ACC112 (cell line): ENCODE measurements around the gene DENND5B.

Source experiments
- H2AFZ ChIP-seq: fragments of 200-600 bp; sonication (generic); one replicate; pipeline ENCODE4 v1.6.0; 2017; ENCODE audit warnings: antibody characterized with exemption, low read length; ENCODE audit not compliant: unreplicated experiment
- H3K27ac ChIP-seq: fragments of 200-600 bp; sonication (generic); 2 replicates; pipeline ENCODE4 v1.5.1; 2014; ENCODE audit warnings: low read depth, mild to moderate bottlenecking, antibody characterized with exemption, low read length, moderate library complexity
- H3K27me3 ChIP-seq: fragments of 200-600 bp; sonication (generic); 2 replicates; pipeline ENCODE4 v1.6.1; 2014; ENCODE audit warnings: mild to moderate bottlenecking, antibody characterized with exemption, low read length, moderate library complexity, mixed read lengths; ENCODE audit not compliant: insufficient read depth
- H3K36me3 ChIP-seq: fragments of 200-600 bp; sonication (generic); 2 replicates; pipeline ENCODE4 v1.6.1; 2016; ENCODE audit warnings: mild to moderate bottlenecking, antibody characterized with exemption, low read length, moderate library complexity, mixed read lengths; ENCODE audit not compliant: insufficient read depth
- H3K4me1 ChIP-seq: fragments of 200-600 bp; sonication (generic); one replicate; pipeline ENCODE4 v1.6.1; 2016; ENCODE audit warnings: low read length, mixed read lengths; ENCODE audit not compliant: insufficient read depth, unreplicated experiment, control insufficient read depth
- H3K4me3 ChIP-seq: fragments of 200-600 bp; sonication (generic); 2 replicates; pipeline ENCODE4 v1.5.1; 2014; ENCODE audit warnings: mild to moderate bottlenecking, low read depth, low read length
- H3K79me2 ChIP-seq: fragments of 200-600 bp; sonication (generic); one replicate; pipeline ENCODE4 v1.6.0; 2016; ENCODE audit warnings: low read length; ENCODE audit not compliant: control insufficient read depth, unreplicated experiment, insufficient read depth

The DENND5B gene

DNA sequence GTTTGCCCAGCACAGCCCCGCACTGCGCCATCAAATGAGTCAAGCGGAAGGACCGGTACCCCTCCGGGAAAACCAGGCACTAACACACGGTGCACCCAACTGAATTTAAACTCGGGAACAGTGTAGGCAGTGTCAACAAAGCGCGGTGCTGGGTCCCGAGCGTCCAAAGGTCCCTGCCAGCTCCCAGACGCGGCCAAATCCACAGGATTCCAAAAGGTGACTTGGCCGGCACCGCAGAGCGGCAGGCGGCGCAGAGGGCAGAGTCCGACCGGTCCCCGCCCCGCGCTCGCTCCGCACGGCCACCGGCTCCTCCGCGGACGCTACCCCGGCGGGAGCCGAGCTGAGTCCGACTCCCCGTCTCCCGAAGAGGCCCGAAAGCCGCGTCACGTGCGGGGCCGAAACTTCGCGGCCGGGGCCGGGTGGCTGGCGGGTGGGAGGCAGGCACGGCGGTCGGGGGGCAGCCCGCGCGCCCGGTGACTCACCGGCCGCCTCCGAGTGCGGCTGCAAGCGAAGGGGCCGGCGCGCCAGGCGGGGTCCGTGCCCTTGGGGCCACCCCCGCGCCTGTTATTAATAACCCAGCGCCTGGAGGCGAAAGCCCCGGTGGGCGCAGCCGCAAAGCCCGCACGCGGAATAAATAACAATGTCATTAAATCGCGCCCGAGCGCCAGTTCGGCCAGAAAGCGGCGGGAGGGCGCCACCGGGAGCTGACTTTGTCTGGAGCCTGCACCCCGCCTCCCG, 863 bp downstream of the DENND5B start:
- Histone ChIP-seq H3K4me3 (peak overlapping the region; percentile 87), H2AFZ (peak overlapping the region; percentile 74), H3K36me3 (no peaks in the 10 kb centered on the region), H3K27ac (peak overlapping the region; percentile 86), H3K27me3 (no peaks in the 10 kb centered on the region), H3K79me2 (peaks cover 36% of the 10 kb centered on the region), H3K4me1 (peaks cover 14% of the 10 kb centered on the region)

DNA sequence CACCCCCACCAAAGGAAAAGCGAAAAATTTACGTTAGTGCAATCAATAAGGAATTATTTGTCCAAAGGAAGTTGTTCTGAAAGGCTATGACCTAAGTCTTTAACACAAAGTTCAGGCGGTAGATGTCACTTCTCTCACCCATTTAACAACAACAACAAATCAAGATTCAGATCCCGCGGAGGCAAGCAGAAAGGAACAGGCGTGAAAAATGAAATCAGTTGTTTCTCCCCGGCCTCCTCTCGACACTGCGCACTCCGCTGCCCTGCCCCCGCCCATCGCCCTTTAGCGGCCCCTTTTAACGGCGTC, 1.4 kb downstream of the DENND5B start:
- peak overlapping the region; percentile 86 for H3K27ac ChIP-seq
- H3K27me3 ChIP-seq: no peaks in the 10 kb centered on the region
- H2AFZ ChIP-seq: peak overlapping the region; percentile 74
- peaks cover 36% of the 10 kb centered on the region for H3K79me2 ChIP-seq
- peak overlapping the region; percentile 87 for H3K4me3 ChIP-seq
- H3K36me3 ChIP-seq: no peaks in the 10 kb centered on the region
- peaks cover 17% of the 10 kb centered on the region for H3K4me1 ChIP-seq

DNA sequence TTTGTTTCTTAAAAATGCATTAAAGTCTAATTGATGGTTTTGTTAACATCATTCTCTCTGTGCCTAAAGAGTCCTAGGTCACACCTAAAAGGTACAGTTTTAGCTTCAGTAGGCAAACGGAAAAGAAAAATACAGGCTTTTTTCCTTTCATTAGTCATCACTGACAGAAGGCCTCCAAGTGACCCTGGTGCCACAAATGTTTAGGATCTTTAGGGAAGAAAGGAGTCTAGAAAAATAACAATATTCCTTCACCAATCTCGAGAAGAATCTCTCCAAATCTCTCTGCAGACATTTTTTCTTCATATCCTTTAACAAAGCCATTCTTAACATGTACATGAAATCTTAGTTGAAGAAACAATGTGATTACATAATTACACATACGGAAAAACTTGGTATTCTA, 2.0 kb downstream of the DENND5B start:
- H3K79me2 ChIP-seq: peaks cover 38% of the 10 kb centered on the region
- H3K27ac ChIP-seq: peak overlapping the region; percentile 86
- H3K4me3 ChIP-seq: peak overlapping the region; percentile 87
- peak overlapping the region; percentile 74 for H2AFZ ChIP-seq
- no peaks in the 10 kb centered on the region for H3K27me3 ChIP-seq
- peaks cover 17% of the 10 kb centered on the region for H3K4me1 ChIP-seq
- H3K36me3 ChIP-seq: no peaks in the 10 kb centered on the region

DNA sequence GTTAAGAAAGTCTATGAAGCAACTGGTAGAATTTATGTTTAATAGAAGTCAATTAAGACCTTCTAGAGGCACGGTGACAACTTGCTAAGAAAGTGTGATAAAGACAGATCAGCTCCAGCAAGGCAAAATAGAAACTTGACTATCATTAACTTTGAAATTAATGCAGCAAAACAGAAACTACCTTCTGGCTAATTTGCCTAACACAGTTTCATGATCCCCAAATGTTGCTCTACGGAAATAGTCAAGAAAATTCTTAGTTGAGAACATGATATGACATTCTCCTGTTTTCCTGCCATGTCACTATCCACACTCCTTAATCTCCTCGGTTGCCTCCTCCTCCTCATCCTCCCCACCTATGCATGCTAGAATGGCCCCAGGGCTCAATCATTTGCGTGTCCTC, 4.2 kb downstream of the DENND5B start:
- Histone ChIP-seq H3K4me1 (peaks cover 19% of the 10 kb centered on the region), H3K27me3 (no peaks in the 10 kb centered on the region), H3K79me2 (peaks cover 41% of the 10 kb centered on the region), H3K4me3 (no peak overlapping the region), H2AFZ (no peak overlapping the region), H3K36me3 (no peaks in the 10 kb centered on the region), H3K27ac (no peak overlapping the region)

DNA sequence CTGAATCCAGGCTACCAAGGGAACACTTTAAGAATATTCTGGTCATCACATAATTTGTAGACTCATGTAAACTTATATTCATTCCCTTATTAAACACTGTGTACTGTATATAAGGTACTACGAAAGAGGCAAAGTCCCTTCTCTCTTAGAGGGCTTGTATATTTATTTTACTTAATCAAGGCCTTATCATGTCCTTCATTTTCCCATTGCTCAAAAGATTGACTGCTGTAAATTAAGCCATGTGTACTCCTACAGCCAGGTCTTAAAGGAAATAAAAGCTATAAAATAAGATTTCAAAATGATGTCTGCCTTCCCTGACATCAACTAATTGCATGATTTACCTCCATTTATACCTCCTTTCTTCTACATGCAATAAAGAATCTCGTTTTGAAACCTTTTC, 5.0 kb downstream of the DENND5B start:
- no peak overlapping the region for H2AFZ ChIP-seq
- no peaks in the 10 kb centered on the region for H3K36me3 ChIP-seq
- no peaks in the 10 kb centered on the region for H3K27me3 ChIP-seq
- no peak overlapping the region for H3K27ac ChIP-seq
- H3K4me1 ChIP-seq: peaks cover 19% of the 10 kb centered on the region
- peaks cover 41% of the 10 kb centered on the region for H3K79me2 ChIP-seq
- H3K4me3 ChIP-seq: no peak overlapping the region

DNA sequence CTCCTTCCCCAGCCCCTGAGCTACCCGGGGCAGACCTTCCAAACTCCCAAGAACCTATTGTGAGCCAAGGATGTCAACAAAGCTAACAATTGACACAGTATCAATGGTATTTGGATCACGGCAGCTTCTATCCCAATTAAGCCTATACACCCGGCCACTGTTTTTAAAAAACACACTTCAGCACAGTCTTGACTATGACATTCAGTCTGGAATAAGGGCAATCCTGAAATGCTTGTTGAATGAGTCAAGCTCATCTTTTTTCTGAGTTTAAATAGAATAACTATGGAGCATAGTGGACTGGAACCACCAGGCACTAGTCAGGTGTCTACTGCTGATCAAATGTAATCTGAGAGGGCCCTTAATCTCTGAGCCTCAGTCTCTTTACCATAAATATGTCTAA, 5.7 kb downstream of the DENND5B start:
- no peak overlapping the region for H3K4me3 ChIP-seq
- H3K27me3 ChIP-seq: no peaks in the 10 kb centered on the region
- H3K36me3 ChIP-seq: no peaks in the 10 kb centered on the region
- H3K27ac ChIP-seq: peak overlapping the region; percentile 28; the same call in 1 of the 2 replicates
- H3K4me1 ChIP-seq: peaks cover 19% of the 10 kb centered on the region
- H3K79me2 ChIP-seq: peaks cover 41% of the 10 kb centered on the region
- H2AFZ ChIP-seq: no peak overlapping the region

DNA sequence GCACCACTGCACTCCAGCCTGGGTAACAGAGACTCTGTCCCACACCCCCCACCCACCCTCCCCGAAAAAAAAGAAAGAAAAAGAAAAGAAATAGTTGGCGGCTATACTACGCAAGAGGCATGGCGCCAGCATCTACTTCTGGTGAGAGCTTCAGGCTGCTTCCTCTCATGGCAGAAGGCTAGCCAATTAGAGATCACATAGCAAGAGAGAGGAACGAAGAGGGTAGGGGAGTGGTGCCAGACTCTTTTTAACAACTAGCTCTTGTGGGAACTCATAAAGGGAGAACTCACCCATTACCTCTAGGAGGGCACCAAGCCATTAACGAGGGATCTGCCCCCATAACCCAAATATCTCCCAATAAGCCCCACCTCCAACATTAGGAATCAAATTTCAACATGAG, 6.2 kb downstream of the DENND5B start:
- Histone ChIP-seq H3K79me2 (peaks cover 41% of the 10 kb centered on the region), H3K4me3 (no peak overlapping the region), H3K27ac (peak overlapping the region; percentile 28; the same call in 1 of the 2 replicates), H3K4me1 (peaks cover 19% of the 10 kb centered on the region), H3K36me3 (no peaks in the 10 kb centered on the region), H2AFZ (no peak overlapping the region), H3K27me3 (no peaks in the 10 kb centered on the region)

DNA sequence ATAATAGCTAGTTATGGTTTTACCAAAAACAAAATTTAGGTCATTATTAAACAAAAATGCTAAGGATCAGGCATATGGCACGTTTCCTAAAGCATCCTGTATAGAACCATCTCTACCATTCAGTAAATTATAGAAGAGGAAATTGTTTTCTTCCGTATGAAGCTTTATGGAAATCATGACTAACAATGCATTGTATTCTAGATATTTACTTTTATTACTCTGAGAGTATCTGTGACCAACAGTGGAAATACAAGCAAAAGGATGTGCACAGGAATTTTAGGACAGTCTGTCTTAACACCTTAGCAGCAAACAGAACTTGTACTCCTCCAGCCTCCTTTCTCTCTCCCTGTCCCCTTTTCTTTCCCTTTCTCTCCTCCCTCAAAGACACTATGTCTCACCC, 7.1 kb downstream of the DENND5B start:
- no peak overlapping the region for H3K4me3 ChIP-seq
- no peak overlapping the region for H2AFZ ChIP-seq
- H3K4me1 ChIP-seq: peaks cover 16% of the 10 kb centered on the region
- H3K79me2 ChIP-seq: peaks cover 35% of the 10 kb centered on the region
- no peaks in the 10 kb centered on the region for H3K27me3 ChIP-seq
- no peak overlapping the region for H3K27ac ChIP-seq
- H3K36me3 ChIP-seq: no peaks in the 10 kb centered on the region

DNA sequence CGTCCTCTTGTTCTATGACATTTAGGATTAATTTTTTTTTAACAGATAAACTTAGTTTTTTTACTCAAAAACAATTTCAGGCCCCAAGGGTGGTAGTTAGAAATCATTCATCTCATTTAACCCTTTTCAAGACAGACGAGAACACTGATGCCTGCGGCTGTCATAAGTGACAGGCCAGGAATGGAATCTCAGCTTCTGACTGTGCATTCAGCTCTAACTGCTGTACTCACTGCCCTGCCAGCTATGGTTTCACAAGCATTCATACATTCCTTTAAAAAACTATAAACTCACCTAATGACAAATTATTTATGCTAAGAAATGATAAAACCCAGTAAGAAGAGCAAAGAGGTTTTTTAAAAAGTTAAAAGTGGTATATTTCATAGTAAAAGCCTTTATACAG, 8.8 kb downstream of the DENND5B start:
- Histone ChIP-seq H3K4me3 (no peak overlapping the region), H3K79me2 (peaks cover 22% of the 10 kb centered on the region)

DNA sequence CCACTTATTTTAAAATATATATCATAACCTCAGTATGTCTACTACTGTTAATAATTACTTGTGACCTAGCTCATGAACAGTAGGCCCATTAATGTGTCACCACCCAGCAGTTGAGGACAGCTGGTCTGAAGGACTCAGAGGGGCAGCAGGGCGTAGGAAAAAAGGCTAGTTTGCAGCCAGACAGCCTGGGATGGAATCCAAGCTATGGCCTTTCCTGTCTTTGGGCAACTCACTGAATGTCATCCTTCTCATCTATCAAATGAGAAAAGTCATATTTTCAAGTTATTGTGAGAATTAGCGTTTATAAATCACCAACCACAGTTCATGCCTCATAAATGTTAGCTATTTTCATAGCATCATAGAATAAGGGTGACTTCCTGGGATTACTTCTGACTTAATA, 12.3 kb downstream of the DENND5B start:
- no peak overlapping the region for H2AFZ ChIP-seq
- H3K79me2 ChIP-seq: peaks cover 4% of the 10 kb centered on the region
- H3K4me3 ChIP-seq: no peak overlapping the region
- no peak overlapping the region for H3K27ac ChIP-seq
- no peaks in the 10 kb centered on the region for H3K36me3 ChIP-seq
- no peaks in the 10 kb centered on the region for H3K27me3 ChIP-seq
- H3K4me1 ChIP-seq: peaks cover 11% of the 10 kb centered on the region

More for the DNA sequence above, 8.8 kb downstream of the DENND5B start:
- Histone ChIP-seq H3K36me3 (no peaks in the 10 kb centered on the region), H2AFZ (no peak overlapping the region), H3K27ac (no peak overlapping the region), H3K27me3 (no peaks in the 10 kb centered on the region), H3K4me1 (peaks cover 17% of the 10 kb centered on the region)

DNA sequence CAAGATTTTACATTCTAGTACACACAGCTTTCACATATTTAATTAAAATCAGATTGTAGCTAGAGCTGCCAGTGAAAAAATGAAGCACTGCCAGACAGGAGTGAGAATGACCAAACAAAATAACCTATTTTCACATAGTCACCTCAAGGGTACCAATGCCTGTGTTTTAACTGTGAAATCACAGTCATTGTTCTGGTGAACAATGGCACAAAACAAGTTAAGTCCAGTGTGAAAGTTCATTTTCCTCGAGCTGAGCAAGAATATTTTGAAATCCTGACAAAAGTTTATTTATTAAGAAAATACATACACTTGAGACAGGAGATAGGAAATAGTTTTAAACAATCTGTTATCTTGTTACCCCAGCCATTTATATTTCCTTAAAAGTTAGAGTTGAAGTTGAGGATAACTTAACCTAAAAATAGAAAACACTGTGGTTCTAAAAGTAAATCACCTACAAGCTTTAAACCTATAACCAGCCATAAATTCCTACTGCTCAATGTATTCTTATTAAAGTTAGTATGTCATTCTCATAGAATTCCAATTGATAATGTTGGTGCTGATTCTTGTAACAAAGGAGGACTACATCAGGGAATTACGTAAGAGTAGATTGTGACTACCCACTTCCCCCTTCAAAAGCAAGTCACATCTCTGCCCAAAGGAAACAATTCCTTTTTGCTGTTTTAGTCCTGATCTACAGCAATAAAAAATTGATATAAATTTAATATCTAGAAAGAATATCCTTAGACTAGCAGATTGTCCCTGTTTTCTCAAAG, 15.9 kb downstream of the DENND5B start:
- H3K4me1 ChIP-seq: peaks cover 14% of the 10 kb centered on the region
- H3K79me2 ChIP-seq: peaks cover 9% of the 10 kb centered on the region
- H3K4me3 ChIP-seq: no peak overlapping the region
- no peaks in the 10 kb centered on the region for H3K27me3 ChIP-seq
- no peak overlapping the region for H3K27ac ChIP-seq
- H3K36me3 ChIP-seq: no peaks in the 10 kb centered on the region
- H2AFZ ChIP-seq: no peak overlapping the region
